Neural cell (in vitro differentiated cells): Measurements from ENCODE around the gene C1QTNF7. TPM values are rescaled to one million over a fixed set of nuclear protein-coding genes. Genes with fewer than 3 reads are reported as not detected.

Experiments
- H2AFZ ChIP-seq: fragments of 200-600, 300-800 bp; sonication (generic), shearing (Covaris generic); 2 replicates; pipeline ENCODE4 v1.6.0; 2014; ENCODE audit warnings: low read depth, mild to moderate bottlenecking, antibody characterized with exemption, low read length, moderate library complexity
- H3F3A ChIP-seq: fragments of 200-600 bp; shearing (Covaris generic); 2 replicates; pipeline ENCODE4 v1.6.1; 2016; ENCODE audit warnings: mild to moderate bottlenecking, moderate library complexity, mixed read lengths, antibody characterized with exemption, low read length; ENCODE audit not compliant: insufficient read depth, poor library complexity, severe bottlenecking
- H3K27ac ChIP-seq: fragments of 200-600, 300-800 bp; sonication (generic), shearing (Covaris generic); 2 replicates; pipeline ENCODE4 v1.5.1; 2014; ENCODE audit warnings: mild to moderate bottlenecking, low read length, moderate library complexity
- H3K27me3 ChIP-seq: fragments of 300-800, 200-600 bp; sonication (generic), shearing (Covaris generic); 2 replicates; pipeline ENCODE4 v1.6.0; 2014; ENCODE audit warnings: mild to moderate bottlenecking, low read depth, low read length, moderate library complexity; ENCODE audit not compliant: insufficient read depth
- H3K36me3 ChIP-seq: fragments of 300-800, 200-600 bp; sonication (generic), shearing (Covaris generic); 2 replicates; pipeline ENCODE4 v1.5.1; 2014; ENCODE audit warnings: mild to moderate bottlenecking, antibody characterized with exemption, low read length, moderate library complexity; ENCODE audit not compliant: insufficient read depth
- H3K4me2 ChIP-seq: fragments of 300-800, 200-600 bp; sonication (generic), shearing (Covaris generic); 2 replicates; pipeline ENCODE4 v1.6.0; 2014; ENCODE audit warnings: mild to moderate bottlenecking, low read length
- H3K4me3 ChIP-seq: fragments of 300-800, 200-600 bp; sonication (generic), shearing (Covaris generic); 2 replicates; pipeline ENCODE4 v1.5.1; 2014; ENCODE audit warnings: mild to moderate bottlenecking, low read length, moderate library complexity
- H3K79me2 ChIP-seq: fragments of 200-600 bp; shearing (Covaris generic); replicated peaks from 2 replicates; pipeline ENCODE4 v1.6.0; 2014; ENCODE audit warnings: mild to moderate bottlenecking, low read length, moderate library complexity; ENCODE audit not compliant: insufficient read depth
- H3K9ac ChIP-seq: fragments of 300-800, 200-600 bp; sonication (generic), shearing (Covaris generic); 2 replicates; pipeline ENCODE4 v1.6.1; 2016; ENCODE audit warnings: mild to moderate bottlenecking, low read length, mixed read lengths
- H3K9me2 ChIP-seq: fragments of 200-600 bp; shearing (Covaris generic); 2 replicates; pipeline ENCODE4 v1.6.1; 2016; ENCODE audit warnings: mild to moderate bottlenecking, low read length, mixed read lengths; ENCODE audit not compliant: insufficient read depth
- H3K9me3 ChIP-seq: fragments of 200-600, 300-800 bp; sonication (generic), shearing (Covaris generic); 2 replicates; pipeline ENCODE4 v1.6.1; 2016; ENCODE audit warnings: mild to moderate bottlenecking, mixed run types, low read length, moderate library complexity, mixed read lengths
- H4K20me1 ChIP-seq: fragments of 200-600 bp; shearing (Covaris generic); 2 replicates; pipeline ENCODE4 v1.6.1; 2016; ENCODE audit warnings: mild to moderate bottlenecking, mixed run types; ENCODE audit not compliant: insufficient read depth
- CTCF ChIP-seq: fragments of 450-650 bp; IDR thresholded peaks from 2 replicates; pipeline ENCODE4 v1.5.1; 2014; ENCODE audit warnings: antibody characterized with exemption, mild to moderate bottlenecking, moderate library complexity; ENCODE audit not compliant: poor library complexity, severe bottlenecking
- EP300 ChIP-seq: fragments of 450-650 bp; conservative IDR thresholded peaks from 2 replicates; pipeline ENCODE4 v1.6.1; 2014; ENCODE audit warnings: antibody characterized with exemption, mild to moderate bottlenecking, moderate library complexity; ENCODE audit not compliant: poor library complexity, severe bottlenecking
- EZH2 ChIP-seq: fragments of 200-600, 300-800 bp; shearing (Covaris generic), sonication (generic); IDR thresholded peaks from 2 replicates; pipeline ENCODE4 v1.6.1; 2014; ENCODE audit warnings: antibody characterized with exemption, low read length, borderline replicate concordance, mild to moderate bottlenecking; ENCODE audit not compliant: insufficient read depth, poor library complexity, severe bottlenecking
- MXI1 ChIP-seq: fragments of 450-650 bp; conservative IDR thresholded peaks from 2 replicates; pipeline ENCODE4 v1.6.1; 2014; ENCODE audit warnings: antibody characterized with exemption, mild to moderate bottlenecking; ENCODE audit not compliant: poor library complexity, severe bottlenecking
- POLR2AphosphoS5 ChIP-seq: IDR thresholded peaks from 2 replicates; pipeline ENCODE4 v1.6.1; 2012
- RAD21 ChIP-seq: fragments of 450-650 bp; conservative IDR thresholded peaks from 2 replicates; pipeline ENCODE4 v1.6.1; 2014; ENCODE audit warnings: antibody characterized with exemption, mild to moderate bottlenecking, moderate library complexity
- REST ChIP-seq: IDR thresholded peaks from 2 replicates; pipeline ENCODE4 v1.6.1; 2012; ENCODE audit warnings: borderline replicate concordance
- SMC3 ChIP-seq: fragments of 450-650 bp; conservative IDR thresholded peaks from 2 replicates; pipeline ENCODE4 v1.6.1; 2014; ENCODE audit warnings: antibody characterized with exemption, mild to moderate bottlenecking, moderate library complexity; ENCODE audit not compliant: poor library complexity
- TAF1 ChIP-seq: IDR thresholded peaks from 2 replicates; pipeline ENCODE4 v1.6.1; 2012; ENCODE audit warnings: low read depth
- polyA plus RNA-seq: library from polyadenylated mRNA; depleted of rRNA; stranded (reverse); fragments of >200 nt; gene quantifications from 2 replicates; pipeline ENCODE4 v1.2.3, GENCODE V29; 2014

C1QTNF7 gene
- polyA plus RNA-seq, 1 donor from 2014 or later, result not detected

DNA sequence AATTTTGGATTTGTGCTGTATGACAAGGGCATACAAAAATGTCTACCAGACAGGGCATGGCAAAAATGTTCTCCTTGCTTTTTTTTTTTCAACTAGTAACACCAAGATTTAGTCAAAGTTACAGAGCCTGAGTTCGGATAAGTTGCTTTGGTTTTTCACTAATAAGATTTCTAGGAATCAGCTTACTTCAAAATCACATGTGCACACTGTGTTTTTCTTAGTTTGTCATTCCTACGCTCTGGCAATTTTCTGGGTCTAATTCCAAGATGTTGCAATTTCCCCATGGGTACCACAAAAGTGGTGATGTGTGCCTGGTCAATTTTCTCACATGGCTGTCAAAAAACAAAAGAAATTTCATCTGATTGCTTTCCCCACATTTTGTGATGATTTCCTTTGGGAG, 6.3 kb downstream of the C1QTNF7 start:
- Histone ChIP-seq H3K79me2 (no peaks in the 10 kb centered on the region), H3K27me3 (no peaks in the 10 kb centered on the region), H3K4me2 (no peak overlapping the region), H3K9me2 (no peaks in the 10 kb centered on the region), H2AFZ (no peak overlapping the region), H4K20me1 (no peaks in the 10 kb centered on the region), H3K36me3 (no peaks in the 10 kb centered on the region), H3F3A (no peaks in the 10 kb centered on the region), H3K9me3 (no peaks in the 10 kb centered on the region), H3K27ac (no peak overlapping the region), H3K4me3 (no peak overlapping the region), H3K9ac (no peak overlapping the region)
- TF ChIP-seq POLR2AphosphoS5 (no peak), EP300 (no peak), TAF1 (no peak), EZH2 (no peak)

GRCh38 chr4:15434676-15435075, 6.8 kb downstream of the C1QTNF7 start:
- Histone ChIP-seq H4K20me1 (no peaks in the 10 kb centered on the region), H2AFZ (no peak overlapping the region), H3K36me3 (no peaks in the 10 kb centered on the region), H3K27me3 (no peaks in the 10 kb centered on the region), H3K4me3 (no peak overlapping the region), H3K9me2 (no peaks in the 10 kb centered on the region), H3K9me3 (no peaks in the 10 kb centered on the region), H3K79me2 (no peaks in the 10 kb centered on the region), H3K27ac (no peak overlapping the region), H3K9ac (no peak overlapping the region), H3F3A (no peaks in the 10 kb centered on the region), H3K4me2 (no peak overlapping the region)
- TF ChIP-seq MXI1 (no peak), SMC3 (no peak), POLR2AphosphoS5 (no peak), EP300 (no peak), CTCF (no peak), TAF1 (no peak), RAD21 (no peak), REST (no peak), EZH2 (no peak)
